ENCODE results near the gene ABI1. TPM values are rescaled to one million over a fixed set of nuclear protein-coding genes. Genes with fewer than 3 reads are reported as not detected.

ABI1 gene
- total RNA-seq, 1 experiment from 2014 or later, result 36.9 TPM

GRCh38 chr10:26729395-26729794 is 131.4 kb downstream of the ABI1 start:
- Mint-ChIP-seq H3K4me3 (no peak overlapping the region), H3K27me3 (ENCODE audit: low read depth) (no peaks in the 10 kb centered on the region), H3K36me3 (ENCODE audit: insufficient read depth in 1 of 3, low read depth in 3 of 3) (peaks cover 23 to 80% (median 48%) of the 10 kb centered on the region in 3 experiments; a peak in 6 of 7 replicates), H3K27ac (no peak overlapping the region), H3K4me1 (peaks cover 10 to 12% of the 10 kb centered on the region in 2 experiments), H3K9me3 (no peaks in the 10 kb centered on the region)
- no peak overlapping the region for H3K14ac ChIP-seq (ENCODE audit: insufficient read depth, low read length)
- no peaks in the 10 kb centered on the region for H3K27me3 ChIP-seq (ENCODE audit: insufficient read depth, low read length)
- no peak overlapping the region for H2BK120ac ChIP-seq (ENCODE audit: low read depth, low read length, poor library complexity, severe bottlenecking)
- WGBS (ENCODE audit: extremely low coverage, insufficient read length, low lambda C conversion rate), result no CpG with 5 or more reads among the region's 4 CpGs
- H2BK5ac ChIP-seq (ENCODE audit: insufficient read length, low read length), result no peak overlapping the region
- no peak overlapping the region for H4K8ac ChIP-seq (replicated peaks; ENCODE audit: insufficient read length, low read depth, low read length)
- no peak overlapping the region for H3K27ac ChIP-seq (ENCODE audit: insufficient read length, low read depth, low read length)
- H3K23me2 ChIP-seq (ENCODE audit: insufficient read length, low read depth, low read length, poor library complexity, severe bottlenecking), result no peaks in the 10 kb centered on the region
- H3K4ac ChIP-seq (ENCODE audit: low read depth, low read length), result no peak overlapping the region
- no peaks in the 10 kb centered on the region for H3K4me1 ChIP-seq (ENCODE audit: insufficient read depth, low read length)
- DNase-seq, result no peak
- H2AFZ ChIP-seq (ENCODE audit: low read length), result no peak overlapping the region
- H3K79me1 ChIP-seq (ENCODE audit: insufficient read depth, low read depth, low read length, poor library complexity, severe bottlenecking), result no peaks in the 10 kb centered on the region
- no peaks in the 10 kb centered on the region for H3K79me2 ChIP-seq (ENCODE audit: insufficient read depth, low read length)
- no peak overlapping the region for H3K9ac ChIP-seq (ENCODE audit: extremely low read depth, insufficient read length, low read length)
- no peak overlapping the region for H3K56ac ChIP-seq (ENCODE audit: insufficient read length, low read depth, low read length)
- no peak overlapping the region for H2AK5ac ChIP-seq (ENCODE audit: insufficient read length, low read length)
- no peaks in the 10 kb centered on the region for H4K20me1 ChIP-seq (ENCODE audit: control insufficient read depth, insufficient read depth, insufficient read length)
- H2BK12ac ChIP-seq (ENCODE audit: insufficient read length, low read depth, low read length), result no peak overlapping the region
- no peak for TF ChIP-seq CTCF (conservative IDR thresholded peaks at IDR 0.05)
- no peak overlapping the region for H2BK15ac ChIP-seq (ENCODE audit: low read depth, low read length)
- no peak overlapping the region for H3K23ac ChIP-seq (ENCODE audit: insufficient read length, low read depth, low read length)
- no peak overlapping the region for H3T11ph ChIP-seq (ENCODE audit: low read length)
- H3K9me3 ChIP-seq (ENCODE audit: control insufficient read depth, low read depth, low read length), result no peaks in the 10 kb centered on the region
- no peak overlapping the region for H4K5ac ChIP-seq (ENCODE audit: insufficient read length, low read depth, low read length)
- no peak overlapping the region for H4K91ac ChIP-seq (ENCODE audit: insufficient read length, low read depth, low read length)
- no peak overlapping the region for H2BK20ac ChIP-seq (ENCODE audit: low read depth, low read length, poor library complexity, severe bottlenecking)
- H3K4me2 ChIP-seq (ENCODE audit: insufficient read depth, insufficient read length, low read length), result no peak overlapping the region
- H3K18ac ChIP-seq (ENCODE audit: insufficient read length, low read depth, low read length), result no peak overlapping the region

Measured in H9 (cell line).